ENCODE measurements around the gene HPSE2.

GRCh38 chr10:98676895-98677294, 558.8 kb downstream of the HPSE2 start:
- no peak for TF ChIP-seq POLR2A (IDR thresholded peaks at IDR 0.05)
- TF ChIP-seq CTCF (IDR thresholded peaks at IDR 0.05): no peak
- no peak for TF ChIP-seq POLR2AphosphoS5 (IDR thresholded peaks at IDR 0.05)

Data from sigmoid colon (tissue), 4 donors.